Loucy (cell line): ENCODE results near the gene ABHD17A.

ENCODE experiments used
- H2AFZ ChIP-seq: fragments of 200-600 bp; sonication (generic); 2 replicates; pipeline ENCODE4 v1.6.0; 2016; ENCODE audit warnings: antibody characterized with exemption, mild to moderate bottlenecking, low read length, moderate library complexity
- H3F3A ChIP-seq: fragments of 200-600 bp; 2 replicates; pipeline ENCODE4 v1.6.0; 2016; ENCODE audit warnings: antibody characterized with exemption, low read depth, mild to moderate bottlenecking
- H3K27me3 ChIP-seq: fragments of 200-600 bp; sonication (generic); 2 replicates; pipeline ENCODE4 v1.6.1; 2014; ENCODE audit warnings: low read length, mild to moderate bottlenecking; ENCODE audit not compliant: insufficient read depth, poor library complexity, severe bottlenecking
- H3K36me3 ChIP-seq: fragments of 200-600 bp; sonication (generic); 2 replicates; pipeline ENCODE4 v1.6.1; 2016; ENCODE audit warnings: low read length; ENCODE audit not compliant: insufficient read depth
- H3K4me1 ChIP-seq: fragments of 200-600 bp; sonication (generic); 2 replicates; pipeline ENCODE4 v1.5.1; 2014; ENCODE audit warnings: low read length, mild to moderate bottlenecking; ENCODE audit not compliant: insufficient read depth, poor library complexity, severe bottlenecking
- H3K4me2 ChIP-seq: fragments of 200-600 bp; sonication (generic); 2 replicates; pipeline ENCODE4 v1.6.0; 2014; ENCODE audit warnings: antibody characterized with exemption, low read length, low read depth, mild to moderate bottlenecking; ENCODE audit not compliant: poor library complexity, severe bottlenecking
- H3K4me3 ChIP-seq: fragments of 200-600 bp; sonication (generic); 2 replicates; pipeline ENCODE4 v1.5.1; 2014; ENCODE audit warnings: low read length, mild to moderate bottlenecking, mixed read lengths; ENCODE audit not compliant: poor library complexity, severe bottlenecking
- H3K79me2 ChIP-seq: fragments of 200-600 bp; sonication (generic); 2 replicates; pipeline ENCODE4 v1.6.1; 2014; ENCODE audit warnings: low read length; ENCODE audit not compliant: insufficient read depth
- H3K9ac ChIP-seq: fragments of 200-600 bp; sonication (generic); 2 replicates; pipeline ENCODE4 v1.6.0; 2014; ENCODE audit warnings: mild to moderate bottlenecking, low read depth, low read length, moderate library complexity; ENCODE audit not compliant: poor library complexity, severe bottlenecking
- H3K9me2 ChIP-seq: fragments of 200-600 bp; sonication (generic); replicated peaks from 2 replicates; pipeline ENCODE4 v1.6.1; 2016; ENCODE audit warnings: low read depth, low read length, mixed read lengths
- H3K9me3 ChIP-seq: fragments of 200-600 bp; sonication (generic); 2 replicates; pipeline ENCODE4 v1.6.1; 2014; ENCODE audit warnings: mild to moderate bottlenecking, antibody characterized with exemption, low read length, low read depth; ENCODE audit not compliant: insufficient read depth
- H4K20me1 ChIP-seq: fragments of 200-600 bp; sonication (generic); 2 replicates; pipeline ENCODE4 v1.6.0; 2014; ENCODE audit warnings: antibody characterized with exemption, low read length, mild to moderate bottlenecking; ENCODE audit not compliant: insufficient read depth, poor library complexity, severe bottlenecking
- CTCF ChIP-seq: fragments of 200-600 bp; sonication (generic); conservative IDR thresholded peaks from 2 replicates; pipeline ENCODE4 v1.5.1; 2014; ENCODE audit warnings: mild to moderate bottlenecking, antibody characterized with exemption, low read length
- EZH2phosphoT487 ChIP-seq: fragments of 200-600 bp; IDR thresholded peaks from 2 replicates; pipeline ENCODE4 v1.6.1; 2018; ENCODE audit warnings: antibody characterized with exemption, mild to moderate bottlenecking, moderate library complexity, borderline replicate concordance

Gene ABHD17A

GRCh38 chr19:1854542-1855039 lies 30.7 kb downstream of the ABHD17A start:
- H3K4me3 ChIP-seq, result peak overlapping the region; percentile 31

GRCh38 chr19:1854039-1854541 lies 31.2 kb downstream of the ABHD17A start:
- no peak overlapping the region for H2AFZ ChIP-seq
- H3K4me3 ChIP-seq, result no peak overlapping the region
- peaks cover 35% of the 10 kb centered on the region for H4K20me1 ChIP-seq
- H3K9me2 ChIP-seq, result no peaks in the 10 kb centered on the region
- peak overlapping the region; percentile 75 for H3K9ac ChIP-seq
- TF ChIP-seq CTCF (no peak), EZH2phosphoT487 (no peak)
- peaks cover 57% of the 10 kb centered on the region for H3K79me2 ChIP-seq
- peaks cover 18% of the 10 kb centered on the region for H3K4me1 ChIP-seq
- H3K4me2 ChIP-seq, result no peak overlapping the region
- no peaks in the 10 kb centered on the region for H3F3A ChIP-seq
- H3K36me3 ChIP-seq, result no peaks in the 10 kb centered on the region
- H3K9me3 ChIP-seq, result no peaks in the 10 kb centered on the region
- H3K27me3 ChIP-seq, result no peaks in the 10 kb centered on the region

More at GRCh38 chr19:1854542-1855039, 30.7 kb downstream of the ABHD17A start:
- Histone ChIP-seq H3K4me1 (peaks cover 19% of the 10 kb centered on the region), H3K79me2 (peaks cover 62% of the 10 kb centered on the region), H3K9ac (peak overlapping the region; percentile 61), H3F3A (no peaks in the 10 kb centered on the region), H2AFZ (no peak overlapping the region), H3K36me3 (no peaks in the 10 kb centered on the region), H3K27me3 (no peaks in the 10 kb centered on the region), H3K9me2 (no peaks in the 10 kb centered on the region), H3K9me3 (no peaks in the 10 kb centered on the region), H4K20me1 (peaks cover 38% of the 10 kb centered on the region), H3K4me2 (peak overlapping the region; percentile 61)
- TF ChIP-seq CTCF (no peak), EZH2phosphoT487 (no peak)

- H3K4me2 ChIP-seq, result peak overlapping the region; percentile 69
- H3K36me3 ChIP-seq, result no peaks in the 10 kb centered on the region
- H3K9me2 ChIP-seq, result no peaks in the 10 kb centered on the region
- no peaks in the 10 kb centered on the region for H3K9me3 ChIP-seq
- peaks cover 51% of the 10 kb centered on the region for H3K79me2 ChIP-seq
- TF ChIP-seq EZH2phosphoT487 (no peak), CTCF (peak; percentile 83)
- no peaks in the 10 kb centered on the region for H3K27me3 ChIP-seq
- no peaks in the 10 kb centered on the region for H3F3A ChIP-seq
- H3K4me1 ChIP-seq, result peaks cover 22% of the 10 kb centered on the region
- H2AFZ ChIP-seq, result peak overlapping the region; percentile 41; the same call in 1 of the 2 replicates
- peak overlapping the region; percentile 75 for H3K9ac ChIP-seq
- H4K20me1 ChIP-seq, result peaks cover 30% of the 10 kb centered on the region
- peak overlapping the region; percentile 47 for H3K4me3 ChIP-seq
These were observed 31.8 kb downstream of the ABHD17A start for GRCh38 chr19:1853295-1854038.
